ENCODE measurements around the gene WASL.

- TF ChIP-seq FOXA1 (IDR thresholded peaks at IDR 0.05) = no peak
- no peak for TF ChIP-seq TARDBP (IDR thresholded peaks at IDR 0.05)
- no peak for TF ChIP-seq ELF4 (IDR thresholded peaks at IDR 0.05)
- TF ChIP-seq ZNF384 (IDR thresholded peaks at IDR 0.05) = no peak
- no peak for TF ChIP-seq SP1 (IDR thresholded peaks at IDR 0.05)
Observed at GRCh38 chr7:123675181-123675473, 73.7 kb downstream of the WASL start.

Measured in HEK293T (cell line).